Measurements from ENCODE around the gene DNAH6. TPM values are rescaled to one million over a fixed set of nuclear protein-coding genes. Genes with fewer than 3 reads are reported as not detected.

DNAH6 gene
- total and polyA plus RNA-seq, 9 of the 15 experiments (the other 6 are each of a cell fraction or from before 2014, with no cell fraction given): 0.01 to 0.04 (median 0.01) TPM; not detected in 5

DNA sequence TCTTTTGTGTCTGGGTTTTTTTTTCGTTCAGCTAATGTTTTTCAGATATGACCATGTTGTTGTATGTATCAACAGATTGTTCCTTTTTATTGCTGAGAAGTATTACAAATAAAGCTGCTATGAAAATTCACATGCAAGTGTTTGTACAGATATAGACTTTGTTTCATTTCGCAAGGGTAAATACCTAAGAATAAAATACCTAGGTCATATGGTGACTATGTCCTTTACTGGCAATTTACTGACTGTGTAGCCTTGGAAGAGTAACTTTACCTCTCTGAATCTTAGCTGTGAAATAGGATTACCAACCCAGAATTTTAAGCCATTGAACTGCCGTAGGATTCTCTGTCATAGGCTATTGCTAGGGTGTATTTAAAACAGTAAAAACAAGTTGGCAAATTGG is 19.0 kb upstream of the DNAH6 start:
- ATAC-seq (no peak), DNase-seq (ENCODE audit: extremely low read depth in 1 of 4, low spot score in 3 of 4) (no peak), FAIRE-seq (no peak)
- Histone ChIP-seq H2AFZ (ENCODE audit: low read depth, low read length) (no peak overlapping the region), H3K36me3 (ENCODE audit: control insufficient read depth, insufficient read depth, low read length) (no peaks in the 10 kb centered on the region), H3K27ac (ENCODE audit: extremely low read depth, low read depth, low read length) (no peak overlapping the region), H3K27me3 (ENCODE audit: control insufficient read depth in 2 of 2, insufficient read depth in 2 of 2, low read length in 2 of 2) (0 out of 5 replicates have a peak, but pooled peaks cover 0 to 3% of the 10 kb centered on the region in 2 experiments), H3K9me3 (replicated peaks; ENCODE audit: control insufficient read depth, insufficient read depth, low read depth, low read length) (no peaks in the 10 kb centered on the region), H3K4me1 (replicated peaks in 1 of 2; ENCODE audit: control insufficient read depth in 2 of 2, insufficient read depth in 2 of 2, low read length in 2 of 2) (no peaks in the 10 kb centered on the region), H3K79me2 (ENCODE audit: control insufficient read depth, insufficient read depth, low read length) (no peaks in the 10 kb centered on the region), H3K9me1 (ENCODE audit: control insufficient read depth, insufficient read depth, low read length) (no peaks in the 10 kb centered on the region), H3K4me2 (ENCODE audit: insufficient read depth, low read length) (no peak overlapping the region), H4K20me1 (replicated peaks; ENCODE audit: control insufficient read depth, insufficient read depth, low read length) (no peaks in the 10 kb centered on the region; the same call in 1 of the 2 replicates), H3K9ac (ENCODE audit: insufficient read depth in 1 of 2, low read depth in 2 of 2, low read length in 2 of 2) (no peak overlapping the region), H3K4me3 (no peak overlapping the region)
- in situ Hi-C loops (cut with MboI) (loop anchor here (5.0 kb wide), 2 partner anchors 370 to 430 kb away; no protein-coding TSS in a partner anchor), intact Hi-C loops (cut with micrococcal nuclease) (loop anchor here (5.0 kb wide), 1 partner anchor 385 kb away; the partner anchor contains the start of gene TRABD2A)
- POLR2A ChIA-PET: interaction anchor here (0.9 kb wide), 1 partner anchor 19 kb away, joined by 4 read pairs; the partner anchor contains the start of gene DNAH6
- CTCF ChIA-PET (ENCODE audit: low intra/inter-chr PET ratio): no interaction called here
- no TSS peak for BruUV-seq (replicated peaks)
- WGBS (ENCODE audit: insufficient coverage, low coverage, missing lambda C conversion rate): 7% methylated on average over 3 of the region's 3 CpGs
- TF ChIP-seq, protein P1, sequence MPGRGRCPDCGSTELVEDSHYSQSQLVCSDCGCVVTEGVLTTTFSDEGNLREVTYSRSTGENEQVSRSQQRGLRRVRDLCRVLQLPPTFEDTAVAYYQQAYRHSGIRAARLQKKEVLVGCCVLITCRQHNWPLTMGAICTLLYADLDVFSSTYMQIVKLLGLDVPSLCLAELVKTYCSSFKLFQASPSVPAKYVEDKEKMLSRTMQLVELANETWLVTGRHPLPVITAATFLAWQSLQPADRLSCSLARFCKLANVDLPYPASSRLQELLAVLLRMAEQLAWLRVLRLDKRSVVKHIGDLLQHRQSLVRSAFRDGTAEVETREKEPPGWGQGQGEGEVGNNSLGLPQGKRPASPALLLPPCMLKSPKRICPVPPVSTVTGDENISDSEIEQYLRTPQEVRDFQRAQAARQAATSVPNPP (IDR thresholded peaks at IDR 0.05; ENCODE audit: borderline replicate concordance, insufficient read depth, insufficient read length): no peak
- TF ChIP-seq, protein P2, sequence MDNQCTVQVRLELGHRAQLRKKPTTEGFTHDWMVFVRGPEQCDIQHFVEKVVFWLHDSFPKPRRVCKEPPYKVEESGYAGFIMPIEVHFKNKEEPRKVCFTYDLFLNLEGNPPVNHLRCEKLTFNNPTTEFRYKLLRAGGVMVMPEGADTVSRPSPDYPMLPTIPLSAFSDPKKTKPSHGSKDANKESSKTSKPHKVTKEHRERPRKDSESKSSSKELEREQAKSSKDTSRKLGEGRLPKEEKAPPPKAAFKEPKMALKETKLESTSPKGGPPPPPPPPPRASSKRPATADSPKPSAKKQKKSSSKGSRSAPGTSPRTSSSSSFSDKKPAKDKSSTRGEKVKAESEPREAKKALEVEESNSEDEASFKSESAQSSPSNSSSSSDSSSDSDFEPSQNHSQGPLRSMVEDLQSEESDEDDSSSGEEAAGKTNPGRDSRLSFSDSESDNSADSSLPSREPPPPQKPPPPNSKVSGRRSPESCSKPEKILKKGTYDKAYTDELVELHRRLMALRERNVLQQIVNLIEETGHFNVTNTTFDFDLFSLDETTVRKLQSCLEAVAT (IDR thresholded peaks at IDR 0.05): no peak
- TF ChIP-seq KAT8 (IDR thresholded peaks at IDR 0.05; ENCODE audit: low read depth): no peak
- TF ChIP-seq ZC3H11A (IDR thresholded peaks at IDR 0.05; ENCODE audit: low read depth, low read length): no peak
- no peak for TF ChIP-seq SMAD3 (CRISPR knock-in tag; conservative IDR thresholded peaks at IDR 0.05)
- TF ChIP-seq ZNF165 (CRISPR knock-in tag; IDR thresholded peaks at IDR 0.05; ENCODE audit: borderline replicate concordance): no peak
- no peak for TF ChIP-seq ETS2 (tag; IDR thresholded peaks at IDR 0.05; ENCODE audit: borderline replicate concordance, poor library complexity, severe bottlenecking)
- no peak for TF ChIP-seq BRCA1 (IDR thresholded peaks at IDR 0.05)
- TF ChIP-seq BRCA1 (CRISPR knock-in tag; IDR thresholded peaks at IDR 0.05): no peak
- TF ChIP-seq, protein P3, sequence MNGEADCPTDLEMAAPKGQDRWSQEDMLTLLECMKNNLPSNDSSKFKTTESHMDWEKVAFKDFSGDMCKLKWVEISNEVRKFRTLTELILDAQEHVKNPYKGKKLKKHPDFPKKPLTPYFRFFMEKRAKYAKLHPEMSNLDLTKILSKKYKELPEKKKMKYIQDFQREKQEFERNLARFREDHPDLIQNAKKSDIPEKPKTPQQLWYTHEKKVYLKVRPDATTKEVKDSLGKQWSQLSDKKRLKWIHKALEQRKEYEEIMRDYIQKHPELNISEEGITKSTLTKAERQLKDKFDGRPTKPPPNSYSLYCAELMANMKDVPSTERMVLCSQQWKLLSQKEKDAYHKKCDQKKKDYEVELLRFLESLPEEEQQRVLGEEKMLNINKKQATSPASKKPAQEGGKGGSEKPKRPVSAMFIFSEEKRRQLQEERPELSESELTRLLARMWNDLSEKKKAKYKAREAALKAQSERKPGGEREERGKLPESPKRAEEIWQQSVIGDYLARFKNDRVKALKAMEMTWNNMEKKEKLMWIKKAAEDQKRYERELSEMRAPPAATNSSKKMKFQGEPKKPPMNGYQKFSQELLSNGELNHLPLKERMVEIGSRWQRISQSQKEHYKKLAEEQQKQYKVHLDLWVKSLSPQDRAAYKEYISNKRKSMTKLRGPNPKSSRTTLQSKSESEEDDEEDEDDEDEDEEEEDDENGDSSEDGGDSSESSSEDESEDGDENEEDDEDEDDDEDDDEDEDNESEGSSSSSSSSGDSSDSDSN (IDR thresholded peaks at IDR 0.05; ENCODE audit: borderline replicate concordance in 1 of 2, low read depth in 2 of 2, low read length in 2 of 2): no peak
- TF ChIP-seq, protein P4, sequence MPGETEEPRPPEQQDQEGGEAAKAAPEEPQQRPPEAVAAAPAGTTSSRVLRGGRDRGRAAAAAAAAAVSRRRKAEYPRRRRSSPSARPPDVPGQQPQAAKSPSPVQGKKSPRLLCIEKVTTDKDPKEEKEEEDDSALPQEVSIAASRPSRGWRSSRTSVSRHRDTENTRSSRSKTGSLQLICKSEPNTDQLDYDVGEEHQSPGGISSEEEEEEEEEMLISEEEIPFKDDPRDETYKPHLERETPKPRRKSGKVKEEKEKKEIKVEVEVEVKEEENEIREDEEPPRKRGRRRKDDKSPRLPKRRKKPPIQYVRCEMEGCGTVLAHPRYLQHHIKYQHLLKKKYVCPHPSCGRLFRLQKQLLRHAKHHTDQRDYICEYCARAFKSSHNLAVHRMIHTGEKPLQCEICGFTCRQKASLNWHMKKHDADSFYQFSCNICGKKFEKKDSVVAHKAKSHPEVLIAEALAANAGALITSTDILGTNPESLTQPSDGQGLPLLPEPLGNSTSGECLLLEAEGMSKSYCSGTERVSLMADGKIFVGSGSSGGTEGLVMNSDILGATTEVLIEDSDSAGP (CRISPR knock-in tag; IDR thresholded peaks at IDR 0.05): no peak
- TF ChIP-seq COPS2 (conservative IDR thresholded peaks at IDR 0.05): no peak
